GM23248 (cell line): ENCODE data around the gene CPVL. TPM values are rescaled to one million over a fixed set of nuclear protein-coding genes. Genes with fewer than 3 reads are reported as not detected.
A peak's percentile ranks its signal among the peaks of the same experiment; 100 is the strongest.

Experiments
- DNase-seq: peaks from one replicate; pipeline ENCODE4 v3.0.0-alpha.2; 2015
- H2AFZ ChIP-seq: fragments of 200-600 bp; sonication (generic); 2 replicates; pipeline ENCODE4 v1.6.1; 2016; ENCODE audit warnings: antibody characterized with exemption
- H3F3A ChIP-seq: fragments of 200-600 bp; sonication (generic); 2 replicates; pipeline ENCODE4 v1.6.1; 2016; ENCODE audit warnings: mild to moderate bottlenecking, antibody characterized with exemption, mixed run types; ENCODE audit not compliant: insufficient read depth
- H3K27ac ChIP-seq: fragments of 200-600 bp; sonication (generic); 2 replicates; pipeline ENCODE4 v1.5.1; 2016; ENCODE audit warnings: mild to moderate bottlenecking
- H3K27me3 ChIP-seq: fragments of 200-600 bp; sonication (generic); replicated peaks from 2 replicates; pipeline ENCODE4 v1.6.1; 2016; ENCODE audit warnings: mild to moderate bottlenecking; ENCODE audit not compliant: insufficient read depth
- H3K36me3 ChIP-seq: fragments of 200-600 bp; sonication (generic); 2 replicates; pipeline ENCODE4 v1.6.1; 2016; ENCODE audit warnings: low read depth, mild to moderate bottlenecking
- H3K4me1 ChIP-seq: fragments of 200-600 bp; sonication (generic); 2 replicates; pipeline ENCODE4 v1.6.1; 2016; ENCODE audit warnings: mild to moderate bottlenecking; ENCODE audit not compliant: insufficient read depth
- H3K4me2 ChIP-seq: fragments of 200-600 bp; sonication (generic); one replicate; pipeline ENCODE4 v1.6.1; 2016; ENCODE audit warnings: mild to moderate bottlenecking; ENCODE audit not compliant: unreplicated experiment
- H3K4me3 ChIP-seq: fragments of 200-600 bp; sonication (generic); 2 replicates; pipeline ENCODE4 v1.5.1; 2016; ENCODE audit warnings: mild to moderate bottlenecking
- H3K79me2 ChIP-seq: fragments of 200-600 bp; sonication (generic); 2 replicates; pipeline ENCODE4 v1.6.1; 2016; ENCODE audit warnings: mild to moderate bottlenecking; ENCODE audit not compliant: insufficient read depth
- H3K9ac ChIP-seq: fragments of 200-600 bp; sonication (generic); 2 replicates; pipeline ENCODE4 v1.6.1; 2016; ENCODE audit warnings: mild to moderate bottlenecking
- H3K9me2 ChIP-seq: fragments of 200-600 bp; sonication (generic); 2 replicates; pipeline ENCODE4 v1.6.1; 2016; ENCODE audit warnings: mixed run types, mild to moderate bottlenecking, moderate library complexity; ENCODE audit not compliant: insufficient read depth
- H3K9me3 ChIP-seq: fragments of 200-600 bp; sonication (generic); one replicate; pipeline ENCODE4 v1.6.1; 2017; ENCODE audit warnings: low read depth
- H4K20me1 ChIP-seq: fragments of 200-600 bp; sonication (generic); 2 replicates; pipeline ENCODE4 v1.6.0; 2016; ENCODE audit not compliant: insufficient read depth
- EZH2 ChIP-seq: fragments of 200-600 bp; sonication (generic); IDR thresholded peaks from 2 replicates; pipeline ENCODE4 v1.6.1; 2018; ENCODE audit warnings: antibody characterized with exemption, mild to moderate bottlenecking; ENCODE audit not compliant: insufficient read depth, poor library complexity, severe bottlenecking
- EZH2phosphoT487 ChIP-seq: fragments of 200-600 bp; sonication (generic); IDR thresholded peaks from 2 replicates; pipeline ENCODE4 v1.6.1; 2018; ENCODE audit warnings: antibody characterized with exemption, moderate library complexity, mild to moderate bottlenecking, low read depth; ENCODE audit not compliant: insufficient read depth
- WGBS, 2 experiments: methylation state at CpG; one replicate each; pipeline ENCODE4 v1.1.6; 2015 to 2017; ENCODE audit warnings: low lambda C conversion rate in 2 of 2, low coverage in 1 of 2; ENCODE audit errors: missing lambda C conversion rate in 2 of 2; 5-methylcytosine and 5-hydroxymethylcytosine counted together
- in situ Hi-C: fragments of 300-500 bp; cut with MboI; formaldehyde crosslinking; loops from 2 replicates; pipeline ENCODE4 v1.15.0; 2020
- polyA plus RNA-seq: library from polyadenylated mRNA; unstranded; fragments of >200 nt; fragmentation: Nextera tagmentation; extraction: Ambion mirVana; gene quantifications from 2 replicates; pipeline ENCODE4 v1.2.1, GENCODE V29; 2016
- total RNA-seq: library from RNA; depleted of rRNA; stranded (reverse); fragments of >200 nt; shearing (Covaris generic); gene quantifications from 2 replicates; pipeline ENCODE4 v1.2.3, GENCODE V29; 2014; rRNA removed

The CPVL gene
- total and polyA plus RNA-seq, 2 experiments from 2014 or later, result not detected

- Histone ChIP-seq H3K4me2 (no peak overlapping the region), H3K27me3 (peaks cover 32% of the 10 kb centered on the region; the same call in 1 of the 2 replicates), H4K20me1 (no peaks in the 10 kb centered on the region), H2AFZ (no peak overlapping the region), H3K27ac (no peak overlapping the region), H3K9me2 (no peaks in the 10 kb centered on the region), H3K4me1 (no peaks in the 10 kb centered on the region), H3K9me3 (no peaks in the 10 kb centered on the region), H3K36me3 (no peaks in the 10 kb centered on the region), H3K79me2 (no peaks in the 10 kb centered on the region), H3K9ac (no peak overlapping the region), H3F3A (no peaks in the 10 kb centered on the region), H3K4me3 (no peak overlapping the region)
- no peak for DNase-seq
- in situ Hi-C loops, result no loop called here
- no peak for TF ChIP-seq EZH2phosphoT487
- no peak for TF ChIP-seq EZH2
Measured at GRCh38 chr7:28954471-28954870, 191.9 kb downstream of the CPVL start.

- Histone ChIP-seq H4K20me1 (no peaks in the 10 kb centered on the region), H3K4me1 (no peaks in the 10 kb centered on the region), H3K9ac (no peak overlapping the region), H3K4me2 (no peak overlapping the region), H2AFZ (no peak overlapping the region), H3K27me3 (peaks cover 32% of the 10 kb centered on the region; the same call in 1 of the 2 replicates), H3K9me2 (no peaks in the 10 kb centered on the region), H3K9me3 (no peaks in the 10 kb centered on the region), H3K4me3 (no peak overlapping the region), H3K27ac (no peak overlapping the region), H3K79me2 (no peaks in the 10 kb centered on the region), H3K36me3 (no peaks in the 10 kb centered on the region), H3F3A (no peaks in the 10 kb centered on the region)
- no peak for TF ChIP-seq EZH2
- TF ChIP-seq EZH2phosphoT487, result no peak
- DNase-seq, result peak; percentile 27
- 15 to 18% methylated on average over 4 of the region's 4 CpGs for WGBS, 2 experiments
- in situ Hi-C loops, result no loop called here
Measured at GRCh38 chr7:28953633-28954032, 192.7 kb downstream of the CPVL start.

Other genes starting within 250 kb of the CPVL start
- gene TRIL, start 188.2 kb downstream of the CPVL start, total RNA-seq, result 0.32 and 0.38 TPM in 2 replicates
- gene TRIL, start 188.2 kb downstream of the CPVL start, polyA plus RNA-seq, result 0.08 TPM in 2 replicates
- gene CHN2, start 48.2 kb upstream of the CPVL start, total RNA-seq, result 1.5 TPM in 1 of 2 replicates, not detected in the other
- gene CHN2, start 48.2 kb upstream of the CPVL start, polyA plus RNA-seq, result 1.4 and 2.3 TPM in 2 replicates